GM12874 (cell line): Measurements from ENCODE around the gene COPZ2.

Experiments
- TF ChIP-seq, protein P1 (sequence below): IDR thresholded peaks from 2 replicates; pipeline ENCODE4 v1.5.1; 2011; ENCODE audit warnings: low read depth, mild to moderate bottlenecking, control low read depth, low read length, moderate library complexity; ENCODE audit not compliant: insufficient read depth

COPZ2 gene

DNA sequence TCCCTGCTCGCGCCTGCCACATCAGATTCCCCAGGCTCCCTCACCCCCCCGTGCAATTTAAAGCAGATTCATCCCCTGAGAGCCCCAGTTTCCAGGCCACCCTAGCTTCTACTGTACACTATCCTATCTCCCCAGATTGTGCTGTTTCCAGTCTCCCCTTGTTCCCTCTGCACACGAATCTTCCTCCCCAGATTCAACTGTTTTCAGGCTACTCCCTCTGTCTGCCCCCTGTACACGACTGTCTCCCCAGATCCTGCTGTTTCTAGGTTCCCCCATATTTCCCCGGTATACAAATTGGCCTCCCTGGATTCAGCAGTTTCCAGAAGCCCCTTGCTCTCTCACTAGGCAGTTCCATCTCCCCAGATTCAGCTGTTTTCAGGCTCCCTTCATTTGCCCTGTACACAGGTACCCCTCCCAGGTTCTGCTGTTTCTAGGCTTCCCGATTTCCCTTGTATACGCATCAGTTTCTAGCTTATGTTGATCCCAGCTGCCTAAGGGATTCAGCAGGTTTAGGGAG, 22.9 kb downstream of the COPZ2 start:
- TF ChIP-seq, protein P1, sequence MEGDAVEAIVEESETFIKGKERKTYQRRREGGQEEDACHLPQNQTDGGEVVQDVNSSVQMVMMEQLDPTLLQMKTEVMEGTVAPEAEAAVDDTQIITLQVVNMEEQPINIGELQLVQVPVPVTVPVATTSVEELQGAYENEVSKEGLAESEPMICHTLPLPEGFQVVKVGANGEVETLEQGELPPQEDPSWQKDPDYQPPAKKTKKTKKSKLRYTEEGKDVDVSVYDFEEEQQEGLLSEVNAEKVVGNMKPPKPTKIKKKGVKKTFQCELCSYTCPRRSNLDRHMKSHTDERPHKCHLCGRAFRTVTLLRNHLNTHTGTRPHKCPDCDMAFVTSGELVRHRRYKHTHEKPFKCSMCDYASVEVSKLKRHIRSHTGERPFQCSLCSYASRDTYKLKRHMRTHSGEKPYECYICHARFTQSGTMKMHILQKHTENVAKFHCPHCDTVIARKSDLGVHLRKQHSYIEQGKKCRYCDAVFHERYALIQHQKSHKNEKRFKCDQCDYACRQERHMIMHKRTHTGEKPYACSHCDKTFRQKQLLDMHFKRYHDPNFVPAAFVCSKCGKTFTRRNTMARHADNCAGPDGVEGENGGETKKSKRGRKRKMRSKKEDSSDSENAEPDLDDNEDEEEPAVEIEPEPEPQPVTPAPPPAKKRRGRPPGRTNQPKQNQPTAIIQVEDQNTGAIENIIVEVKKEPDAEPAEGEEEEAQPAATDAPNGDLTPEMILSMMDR: no peak

DNA sequence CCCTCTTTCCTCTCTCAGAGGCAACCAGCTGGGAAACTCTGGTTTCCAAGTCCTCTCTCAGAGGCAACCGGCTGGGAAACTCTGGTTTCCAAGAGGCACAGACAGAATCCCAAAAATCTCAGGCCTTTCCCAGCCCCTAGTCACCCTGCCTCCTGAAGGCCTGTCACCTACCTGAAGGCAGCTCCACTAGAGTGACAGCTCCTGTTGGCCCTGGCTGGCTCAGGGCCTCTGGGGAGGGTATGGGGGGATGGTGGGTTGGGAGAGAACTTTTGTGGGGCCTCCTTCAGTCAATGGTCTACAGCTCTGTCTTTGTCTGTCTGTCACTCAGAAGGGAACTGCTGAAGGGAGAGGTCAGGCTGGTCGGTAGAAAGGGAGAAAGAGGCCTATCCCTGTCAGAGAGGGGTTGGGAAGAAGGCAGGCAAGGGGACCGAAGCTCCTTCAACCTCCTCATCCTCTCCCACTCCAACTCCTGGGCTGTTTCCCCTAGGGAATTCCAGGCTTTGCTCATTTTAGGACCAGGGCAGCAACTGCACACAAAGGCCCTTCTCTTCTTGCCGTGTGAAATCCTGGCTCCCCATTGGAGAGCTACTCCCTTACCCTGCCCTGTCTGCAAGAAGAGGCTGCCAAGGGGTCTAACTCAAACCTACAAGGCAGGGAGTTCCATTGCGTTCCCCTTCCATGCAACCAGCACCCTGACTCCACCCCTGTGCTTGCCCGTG, 23.6 kb downstream of the COPZ2 start:
- TF ChIP-seq, protein P1: no peak

DNA sequence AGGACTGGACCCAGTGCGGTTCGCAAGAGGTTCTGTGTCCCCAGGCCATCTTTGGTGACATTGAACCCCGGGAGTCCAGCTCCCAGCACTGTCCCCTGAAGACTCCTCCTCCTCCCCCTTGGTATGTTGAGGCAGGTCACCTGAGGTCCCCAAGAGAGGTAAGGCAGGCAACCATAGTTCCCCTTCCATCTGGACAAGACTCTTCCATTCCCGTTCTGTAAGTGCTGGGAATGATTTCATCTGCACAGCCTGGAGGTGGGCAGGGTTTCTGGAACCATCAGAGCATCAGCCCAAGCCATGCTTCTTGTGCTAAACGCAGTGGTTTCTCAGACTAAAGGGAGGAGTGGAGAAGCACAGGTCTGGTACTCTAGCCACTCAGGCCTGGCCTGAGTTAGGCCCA, 24.9 kb downstream of the COPZ2 start:
- TF ChIP-seq, protein P1: no peak

DNA sequence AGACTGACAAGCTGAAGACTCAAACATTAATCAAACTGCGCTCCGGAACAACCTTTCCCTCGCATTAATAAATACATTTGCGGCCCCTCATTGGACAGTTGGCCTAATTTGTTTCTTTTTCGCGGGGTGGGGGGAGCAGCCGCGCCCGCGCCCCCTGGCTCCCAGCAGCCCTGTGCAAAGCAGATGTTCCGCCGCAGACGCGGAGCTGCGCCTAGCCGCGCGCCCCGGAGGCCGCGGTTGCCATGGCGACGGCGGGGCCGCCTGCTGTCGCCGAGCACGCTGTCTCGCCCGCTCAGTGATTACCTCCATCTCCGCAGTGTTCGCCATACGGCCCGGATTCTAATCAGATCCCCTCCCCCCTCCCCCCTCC, 25.5 kb downstream of the COPZ2 start:
- TF ChIP-seq, protein P1: no peak

DNA sequence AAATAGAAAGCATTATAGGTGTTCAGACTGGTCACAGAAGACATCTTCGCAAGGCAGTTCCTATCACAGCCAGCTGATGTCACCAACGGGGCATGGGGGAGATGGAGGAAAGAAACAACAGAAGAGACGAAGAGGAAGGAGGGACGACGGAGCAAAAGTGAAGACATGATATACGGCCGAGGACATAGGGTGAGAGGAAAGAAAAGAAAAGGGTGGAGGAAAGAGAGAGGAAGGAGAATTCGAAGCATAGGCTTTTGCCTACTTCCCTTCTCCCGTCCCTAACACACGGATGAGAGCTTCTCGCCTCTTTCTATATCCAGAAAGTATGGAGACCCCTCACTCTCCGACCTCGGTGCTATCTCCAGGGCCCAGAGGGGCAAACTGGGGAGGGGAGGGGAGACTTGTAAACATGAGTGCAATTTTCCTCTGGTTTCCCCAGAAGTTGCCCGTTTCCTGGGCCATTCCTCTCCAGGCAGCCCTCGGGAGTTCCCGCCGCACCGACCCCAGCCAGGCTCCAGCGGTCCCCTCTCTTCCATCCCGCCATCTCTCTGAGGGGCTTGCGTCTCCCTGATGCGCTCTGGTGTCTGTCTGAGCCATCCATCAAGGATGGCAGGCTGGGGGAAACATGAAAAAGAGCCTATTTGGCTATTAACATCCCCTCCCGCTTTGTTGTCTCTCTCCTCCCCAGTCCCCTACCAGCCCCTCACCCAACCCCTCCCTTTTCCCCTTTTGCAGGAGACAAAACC, 26.0 kb downstream of the COPZ2 start:
- TF ChIP-seq, protein P1: peak; percentile 70

DNA sequence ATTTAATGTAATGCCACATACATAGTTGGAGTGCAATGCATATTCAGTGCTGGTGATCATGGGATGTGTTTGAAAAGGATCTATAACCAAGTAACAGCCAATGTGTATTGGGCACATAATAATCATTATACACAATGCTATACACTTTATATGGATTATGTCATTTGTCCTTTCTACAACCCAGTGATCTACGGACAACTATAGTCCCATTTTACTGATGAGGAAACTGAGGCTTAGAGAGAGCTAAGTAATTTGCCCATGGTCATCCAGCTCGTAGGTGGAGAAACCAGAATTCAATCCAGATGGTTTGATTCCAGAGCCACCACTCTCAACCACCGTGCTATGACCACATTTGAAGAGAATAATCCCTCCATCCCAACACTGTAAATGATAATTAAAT, 27.4 kb downstream of the COPZ2 start:
- TF ChIP-seq, protein P1: no peak

DNA sequence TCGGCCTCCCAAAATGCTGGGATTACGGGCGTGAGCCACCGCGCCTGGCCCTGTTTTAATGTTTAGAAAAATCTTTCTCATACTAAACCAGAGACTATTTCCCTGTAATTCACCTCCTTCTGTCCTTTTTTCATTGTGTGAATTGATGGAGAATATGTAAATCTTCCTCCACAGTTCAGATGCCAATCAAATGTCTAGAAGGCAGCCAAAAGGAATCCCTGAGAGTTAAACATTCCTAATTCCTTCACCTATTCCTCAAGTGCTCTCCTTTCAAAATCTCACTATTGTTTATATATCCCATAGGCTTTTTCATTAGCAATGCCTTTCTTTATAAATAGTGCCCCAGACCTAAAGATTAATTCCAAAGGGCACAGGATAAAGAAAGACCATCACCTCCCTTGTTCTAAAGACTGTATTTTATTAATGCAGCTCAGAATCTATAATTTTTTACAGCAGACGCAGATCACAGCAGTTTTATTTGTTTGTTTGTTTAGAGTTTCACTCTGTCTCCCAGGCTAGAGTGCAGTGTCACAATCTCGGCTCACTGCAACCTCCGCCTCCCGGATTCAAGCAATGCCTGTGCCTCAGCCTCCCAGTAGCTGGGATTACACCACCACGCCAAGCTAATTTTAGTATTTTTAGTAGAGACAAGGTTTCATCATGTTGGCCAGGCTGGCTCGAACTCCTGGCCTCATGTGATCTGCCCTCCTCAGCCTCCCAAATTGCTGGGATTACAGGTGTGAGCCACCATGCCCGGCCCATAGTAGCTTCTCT, 30.5 kb downstream of the COPZ2 start:
- TF ChIP-seq, protein P1: no peak
